Activated CD4-positive, alpha-beta memory T cell treated with anti-CD3 and anti-CD28 coated beads, Interleukin-2, amount 10 ng/mL, durations not matched to agents 7 days and 5 days (primary cell): Measurements from ENCODE around the gene CCL1. TPM values are rescaled to one million over a fixed set of nuclear protein-coding genes. Genes with fewer than 3 reads are reported as not detected.

ENCODE experiments used
- CTCF ChIA-PET: fragments of 350-600 bp; sonication (Branson Sonifier 250); formaldehyde crosslinking; loops from one replicate; lab custom pipeline; 2021; ENCODE audit warnings: antibody characterized with exemption, inconsistent platforms; lab: Charles Lee
- POLR2A ChIA-PET: fragments of 350-600 bp; sonication (Branson Sonifier 250); formaldehyde crosslinking; loops from one replicate; lab custom pipeline; 2021; ENCODE audit warnings: antibody characterized with exemption; lab: Charles Lee
- DNase-seq: peaks from one replicate; pipeline ENCODE4 v3.0.0-alpha.2; 2020
- H3K27ac Mint-ChIP-seq: one replicate; pipeline ENCODE4 v1.8.0; 2021; ENCODE audit warnings: mild to moderate bottlenecking, mixed read lengths
- H3K27me3 Mint-ChIP-seq: one replicate; pipeline ENCODE4 v1.8.0; 2021; ENCODE audit warnings: mixed read lengths
- H3K36me3 Mint-ChIP-seq: one replicate; pipeline ENCODE4 v1.8.0; 2021; ENCODE audit warnings: low read depth, mixed read lengths
- H3K4me1 Mint-ChIP-seq: one replicate; pipeline ENCODE4 v1.8.0; 2021; ENCODE audit warnings: mixed read lengths
- H3K4me3 Mint-ChIP-seq: one replicate; pipeline ENCODE4 v1.8.0; 2021; ENCODE audit warnings: mild to moderate bottlenecking, mixed read lengths
- H3K9me3 Mint-ChIP-seq: one replicate; pipeline ENCODE4 v1.8.0; 2021; ENCODE audit warnings: mixed read lengths
- total RNA-seq, 2 experiments: library from RNA; stranded (reverse); gene quantifications; one replicate each; pipeline ENCODE4 v1.2.3, GENCODE V29; 2021

Gene CCL1
- 1 to 10 TPM; 4.8 to 6.8 TPM for total RNA-seq

GRCh38 chr17:34363183-34363661 lies at the start of gene CCL1:
TSS of gene CCL1 (minus strand) at chr17:34363233. CDS start at chr17:34363161, 72 bp downstream.
- peaks cover 41% of the 10 kb centered on the region for H3K4me1 Mint-ChIP-seq
- H3K9me3 Mint-ChIP-seq, result no peaks in the 10 kb centered on the region
- no peak within 1 kb of the TSS for H3K27ac Mint-ChIP-seq
- no peak for DNase-seq
- ChIA-PET CTCF (interaction anchor here (2.2 to 5.7 kb wide), 9 partner anchors 9 to 192 kb away, joined by 6 to 199 read pairs (median 27); no protein-coding TSS in a partner anchor), POLR2A (no interaction called here)
- peaks cover 48% of the 10 kb centered on the region for H3K27me3 Mint-ChIP-seq
- no peaks in the 10 kb centered on the region for H3K36me3 Mint-ChIP-seq
- no peak within 1 kb of the TSS for H3K4me3 Mint-ChIP-seq

- POLR2A ChIA-PET, result no interaction called here
- peaks cover 57% of the 10 kb centered on the region for H3K27me3 Mint-ChIP-seq
- no peaks in the 10 kb centered on the region for H3K36me3 Mint-ChIP-seq
- no peak overlapping the region for H3K27ac Mint-ChIP-seq
- CTCF ChIA-PET, result interaction anchor here (0.9 to 2.4 kb wide), 2 partner anchors 7 to 15 kb away, joined by 3 to 10 read pairs; no protein-coding TSS in a partner anchor
- peaks cover 8% of the 10 kb centered on the region for H3K4me1 Mint-ChIP-seq
- no peak overlapping the region for H3K4me3 Mint-ChIP-seq
- no peak for DNase-seq
- H3K9me3 Mint-ChIP-seq, result no peaks in the 10 kb centered on the region
Observed at GRCh38 chr17:34412534-34412933, 49.5 kb upstream of the CCL1 start.

GRCh38 chr17:34411646-34412421 lies 48.8 kb upstream of the CCL1 start:
- H3K27ac Mint-ChIP-seq, result no peak overlapping the region
- peaks cover 60% of the 10 kb centered on the region for H3K27me3 Mint-ChIP-seq
- H3K4me3 Mint-ChIP-seq, result no peak overlapping the region
- ChIA-PET CTCF (interaction anchor here (0.9 to 2.4 kb wide), 2 partner anchors 8 to 14 kb away, joined by 3 to 10 read pairs; no protein-coding TSS in a partner anchor), POLR2A (no interaction called here)
- H3K9me3 Mint-ChIP-seq, result no peaks in the 10 kb centered on the region
- DNase-seq, result no peak
- H3K36me3 Mint-ChIP-seq, result no peaks in the 10 kb centered on the region
- peaks cover 8% of the 10 kb centered on the region for H3K4me1 Mint-ChIP-seq

GRCh38 chr17:34409352-34409751 lies 46.3 kb upstream of the CCL1 start:
- Mint-ChIP-seq H3K27me3 (peaks cover 50% of the 10 kb centered on the region), H3K4me3 (no peak overlapping the region), H3K36me3 (no peaks in the 10 kb centered on the region), H3K27ac (no peak overlapping the region), H3K4me1 (peaks cover 8% of the 10 kb centered on the region), H3K9me3 (no peaks in the 10 kb centered on the region)
- CTCF ChIA-PET, result no interaction called here
- POLR2A ChIA-PET, result no interaction called here
- DNase-seq, result no peak

GRCh38 chr17:34408439-34408838 lies 45.4 kb upstream of the CCL1 start:
- CTCF ChIA-PET, result no interaction called here
- H3K36me3 Mint-ChIP-seq, result no peaks in the 10 kb centered on the region

GRCh38 chr17:34406226-34406625 lies 43.2 kb upstream of the CCL1 start:
- Mint-ChIP-seq H3K27ac (no peak overlapping the region), H3K4me1 (peaks cover 7% of the 10 kb centered on the region), H3K9me3 (no peaks in the 10 kb centered on the region), H3K4me3 (no peak overlapping the region), H3K27me3 (peaks cover 29% of the 10 kb centered on the region), H3K36me3 (no peaks in the 10 kb centered on the region)
- ChIA-PET CTCF (no interaction called here), POLR2A (no interaction called here)
- no peak for DNase-seq

More at GRCh38 chr17:34408439-34408838, 45.4 kb upstream of the CCL1 start:
- H3K27me3 Mint-ChIP-seq, result peaks cover 43% of the 10 kb centered on the region
- POLR2A ChIA-PET, result no interaction called here
- no peak overlapping the region for H3K4me3 Mint-ChIP-seq
- H3K4me1 Mint-ChIP-seq, result peaks cover 8% of the 10 kb centered on the region
- no peak for DNase-seq
- no peaks in the 10 kb centered on the region for H3K9me3 Mint-ChIP-seq
- no peak overlapping the region for H3K27ac Mint-ChIP-seq

GRCh38 chr17:34403006-34403405 lies 40.0 kb upstream of the CCL1 start:
- DNase-seq, result no peak
- CTCF ChIA-PET, result interaction anchor here (0.5 kb wide), 1 partner anchor 783 kb away, joined by 3 read pairs; no protein-coding TSS in a partner anchor
- Mint-ChIP-seq H3K4me3 (no peak overlapping the region), H3K36me3 (no peaks in the 10 kb centered on the region), H3K4me1 (peaks cover 31% of the 10 kb centered on the region), H3K27me3 (peaks cover 7% of the 10 kb centered on the region), H3K9me3 (no peaks in the 10 kb centered on the region), H3K27ac (no peak overlapping the region)
- POLR2A ChIA-PET, result no interaction called here

- ChIA-PET CTCF (interaction anchor here (3.0 kb wide), 1 partner anchor 39 kb away, joined by 27 read pairs; the partner anchor contains the start of gene CCL1), POLR2A (no interaction called here)
- peaks cover 14% of the 10 kb centered on the region for H3K27me3 Mint-ChIP-seq
- no peaks in the 10 kb centered on the region for H3K9me3 Mint-ChIP-seq
- no peak overlapping the region for H3K4me3 Mint-ChIP-seq
- no peak for DNase-seq
- H3K27ac Mint-ChIP-seq, result no peak overlapping the region
- H3K4me1 Mint-ChIP-seq, result peaks cover 42% of the 10 kb centered on the region
- no peaks in the 10 kb centered on the region for H3K36me3 Mint-ChIP-seq
Observed at GRCh38 chr17:34401165-34401564, 38.1 kb upstream of the CCL1 start.

GRCh38 chr17:34400301-34400931 lies 37.4 kb upstream of the CCL1 start:
- peaks cover 42% of the 10 kb centered on the region for H3K4me1 Mint-ChIP-seq
- H3K4me3 Mint-ChIP-seq, result no peak overlapping the region
- no peaks in the 10 kb centered on the region for H3K9me3 Mint-ChIP-seq
- H3K36me3 Mint-ChIP-seq, result no peaks in the 10 kb centered on the region
- no peak overlapping the region for H3K27ac Mint-ChIP-seq
- POLR2A ChIA-PET, result no interaction called here
- peaks cover 18% of the 10 kb centered on the region for H3K27me3 Mint-ChIP-seq
- peak; percentile 28 for DNase-seq
- CTCF ChIA-PET, result interaction anchor here (0.9 to 3.3 kb wide), 6 partner anchors 18 to 1408 kb away, joined by 3 to 27 read pairs (median 8); partner anchors contain the start of gene CCL1

GRCh38 chr17:34399725-34400124 lies 36.7 kb upstream of the CCL1 start:
- DNase-seq, result no peak
- POLR2A ChIA-PET, result interaction anchor here (1.3 kb wide), 1 partner anchor 16 kb away, joined by 3 read pairs; no protein-coding TSS in a partner anchor
- H3K36me3 Mint-ChIP-seq, result no peaks in the 10 kb centered on the region
- no peak overlapping the region for H3K4me3 Mint-ChIP-seq
- peaks cover 42% of the 10 kb centered on the region for H3K4me1 Mint-ChIP-seq
- CTCF ChIA-PET, result interaction anchor here (0.9 to 3.3 kb wide), 8 partner anchors 14 to 1409 kb away, joined by 3 to 27 read pairs (median 4); partner anchors contain the start of gene CCL1
- no peaks in the 10 kb centered on the region for H3K9me3 Mint-ChIP-seq
- no peak overlapping the region for H3K27ac Mint-ChIP-seq
- peaks cover 24% of the 10 kb centered on the region for H3K27me3 Mint-ChIP-seq

GRCh38 chr17:34398990-34399389 lies 36.0 kb upstream of the CCL1 start:
- H3K27me3 Mint-ChIP-seq, result peaks cover 26% of the 10 kb centered on the region
- ChIA-PET POLR2A (interaction anchor here (1.3 kb wide), 1 partner anchor 15 kb away, joined by 3 read pairs; no protein-coding TSS in a partner anchor), CTCF (interaction anchor here (0.7 to 3.3 kb wide), 8 partner anchors 10 to 198 kb away, joined by 3 to 27 read pairs (median 4); partner anchors contain the start of gene CCL1)

GRCh38 chr17:34397265-34397664 lies 34.2 kb upstream of the CCL1 start:
- H3K4me3 Mint-ChIP-seq, result no peak overlapping the region
- DNase-seq, result no peak
- ChIA-PET CTCF (interaction anchor here (0.6 to 1.9 kb wide), 7 partner anchors 10 to 39 kb away, joined by 3 to 8 read pairs (median 5); partner anchors contain the start of gene CCL1), POLR2A (interaction anchor here (1.3 kb wide), 1 partner anchor 15 kb away, joined by 5 read pairs; no protein-coding TSS in a partner anchor)
- no peaks in the 10 kb centered on the region for H3K9me3 Mint-ChIP-seq
- H3K36me3 Mint-ChIP-seq, result no peaks in the 10 kb centered on the region
- H3K27ac Mint-ChIP-seq, result no peak overlapping the region
- H3K27me3 Mint-ChIP-seq, result peaks cover 27% of the 10 kb centered on the region
- H3K4me1 Mint-ChIP-seq, result peaks cover 42% of the 10 kb centered on the region

More at GRCh38 chr17:34398990-34399389, 36.0 kb upstream of the CCL1 start:
- H3K4me3 Mint-ChIP-seq, result no peak overlapping the region
- no peaks in the 10 kb centered on the region for H3K9me3 Mint-ChIP-seq
- peak overlapping the region; percentile 44 for H3K27ac Mint-ChIP-seq
- DNase-seq, result no peak
- no peaks in the 10 kb centered on the region for H3K36me3 Mint-ChIP-seq
- peaks cover 42% of the 10 kb centered on the region for H3K4me1 Mint-ChIP-seq
